Measurements from ENCODE around the gene GREB1.

DNA sequence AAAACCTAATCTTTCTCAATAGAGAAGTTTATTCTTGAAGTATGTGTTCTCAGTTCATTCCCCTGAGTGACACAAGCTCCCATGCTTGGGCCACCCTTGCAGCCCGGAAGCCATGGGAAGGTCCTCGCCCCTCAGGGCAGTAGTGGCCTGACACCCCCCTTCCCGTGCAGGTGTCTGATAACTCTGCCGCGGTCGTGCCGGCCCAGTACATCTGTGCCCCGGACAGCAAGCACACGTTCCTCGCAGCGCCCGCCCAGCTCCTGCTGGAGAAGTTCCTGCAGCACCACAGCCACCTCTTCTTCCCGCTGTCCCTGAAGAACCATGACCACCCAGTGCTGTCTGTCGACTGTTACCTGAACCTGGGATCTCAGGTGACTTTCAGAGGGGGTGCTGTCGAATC, 103.7 kb downstream of the GREB1 start:
- no peak for TF ChIP-seq CTBP1 (IDR thresholded peaks at IDR 0.05; ENCODE audit: borderline replicate concordance)
- no peak for TF ChIP-seq L3MBTL2 (conservative IDR thresholded peaks at IDR 0.05)
- TF ChIP-seq SP1 (IDR thresholded peaks at IDR 0.05), result no peak
- no peak for TF ChIP-seq ARNT (IDR thresholded peaks at IDR 0.05)
- TF ChIP-seq FOXK2 (IDR thresholded peaks at IDR 0.05), result no peak
- TF ChIP-seq HDGF (IDR thresholded peaks at IDR 0.05; ENCODE audit: borderline replicate concordance), result no peak
- TF ChIP-seq FOXA1 (IDR thresholded peaks at IDR 0.05), result no peak
- no peak for TF ChIP-seq ELF4 (IDR thresholded peaks at IDR 0.05)
- no peak for TF ChIP-seq NFRKB (IDR thresholded peaks at IDR 0.05)
- TF ChIP-seq FOXM1 (IDR thresholded peaks at IDR 0.05; ENCODE audit: borderline replicate concordance), result no peak
- no peak for TF ChIP-seq BHLHE40 (IDR thresholded peaks at IDR 0.05; ENCODE audit: borderline replicate concordance)

All from HEK293T (cell line).